Measurements from ENCODE around the gene PLEKHA5.

- no peak for TF ChIP-seq CTCF (IDR thresholded peaks at IDR 0.05)
- TF ChIP-seq POLR2A (IDR thresholded peaks at IDR 0.05), result no peak
Measured at GRCh38 chr12:19246933-19247332, 117.4 kb downstream of the PLEKHA5 start.
